H1 (cell line): ENCODE results near the gene BCL11A. TPM values are rescaled to one million over a fixed set of nuclear protein-coding genes. Genes with fewer than 3 reads are reported as not detected.

Experiments
- CTCF ChIA-PET: fragments of 300-600 bp; sonication (Branson Sonifier 250); formaldehyde crosslinking; loops from one replicate; lab custom pipeline; 2021; ENCODE audit not compliant: partially characterized antibody; lab: Charles Lee
- POLR2A ChIA-PET: fragments of 300-600 bp; sonication (Branson Sonifier 250); formaldehyde crosslinking; loops from one replicate; lab custom pipeline; 2021; ENCODE audit warnings: inconsistent platforms; ENCODE audit not compliant: partially characterized antibody; lab: Charles Lee
- DNase-seq, 2 experiments: peaks; one replicate each; pipeline versions ENCODE4 v3.0.0 to v3.0.0-alpha.2; 2010 to 2022; ENCODE audit warnings: low spot score in 2 of 2, low read depth in 1 of 2, mixed read lengths in 1 of 2
- FAIRE-seq: peaks from 2 replicates; lab custom pipeline; 2011; peaks lifted over from hg19 to GRCh38; lab: Jason Lieb, UNC
- H2AFZ ChIP-seq: 2 replicates; pipeline ENCODE4 v1.8.1; 2012; ENCODE audit warnings: low read length, inconsistent platforms
- H2AK5ac ChIP-seq: 2 replicates; pipeline ENCODE4 v1.6.1; 2013; ENCODE audit warnings: low read depth, low read length
- H2BK120ac ChIP-seq: replicated peaks from 2 replicates; pipeline ENCODE3; 2013; ENCODE audit warnings: low read depth, low read length, inconsistent platforms
- H2BK12ac ChIP-seq: 2 replicates; pipeline ENCODE4 v1.6.1; 2013; ENCODE audit warnings: low read depth, low read length
- H2BK15ac ChIP-seq: 2 replicates; pipeline ENCODE4 v1.6.1; 2013; ENCODE audit warnings: low read length
- H2BK20ac ChIP-seq: 2 replicates; pipeline ENCODE4 v1.6.1; 2013; ENCODE audit warnings: low read length
- H2BK5ac ChIP-seq: 2 replicates; pipeline ENCODE4 v1.6.1; 2013; ENCODE audit warnings: low read depth, low read length
- H3K14ac ChIP-seq: 2 replicates; pipeline ENCODE4 v1.6.1; 2013; ENCODE audit warnings: inconsistent platforms; ENCODE audit not compliant: insufficient read length
- H3K18ac ChIP-seq: 2 replicates; pipeline ENCODE4 v1.6.1; 2013; ENCODE audit warnings: low read length; ENCODE audit errors: extremely low read depth
- H3K23ac ChIP-seq: 2 replicates; pipeline ENCODE4 v1.6.1; 2013; ENCODE audit warnings: inconsistent platforms; ENCODE audit not compliant: insufficient read length
- H3K23me2 ChIP-seq: 2 replicates; pipeline ENCODE4 v1.6.1; 2013; ENCODE audit warnings: low read depth, low read length
- H3K27ac ChIP-seq: 2 replicates; pipeline ENCODE4 v1.6.1; 2011; ENCODE audit warnings: low read depth, low read length, inconsistent platforms
- H3K27me3 ChIP-seq, 4 experiments: replicated peaks in 1 of 4; 1 replicate in 1 of 4; 2 replicates in 3 of 4; pipeline versions ENCODE4 v1.6.1 to v1.8.1; 2011 to 2013; ENCODE audit warnings: low read length in 3 of 4, mild to moderate bottlenecking in 3 of 4, inconsistent platforms in 2 of 4, mixed read lengths in 2 of 4, moderate library complexity in 1 of 4; ENCODE audit not compliant: control insufficient read depth in 3 of 4, insufficient read depth in 3 of 4; ENCODE audit errors: extremely low read depth in 1 of 4
- H3K36me3 ChIP-seq, 4 experiments: 2 replicates each; pipeline versions ENCODE4 v1.6.1 to v1.8.1; 2011 to 2013; ENCODE audit warnings: mild to moderate bottlenecking in 4 of 4, low read length in 3 of 4, moderate library complexity in 2 of 4, control low read depth in 1 of 4, inconsistent platforms in 1 of 4; ENCODE audit not compliant: insufficient read depth in 4 of 4, control insufficient read depth in 2 of 4
- H3K4ac ChIP-seq: replicated peaks from 2 replicates; pipeline ENCODE3; 2013; ENCODE audit warnings: low read length, low read depth, mixed read lengths, inconsistent platforms; ENCODE audit not compliant: insufficient read length
- H3K4me1 ChIP-seq, 4 experiments: replicated peaks in 1 of 4; 1 replicate in 1 of 4; 2 replicates in 3 of 4; pipeline versions ENCODE4 v1.6.1 to v1.8.1; 2011 to 2013; ENCODE audit warnings: low read length in 3 of 4, inconsistent platforms in 2 of 4, mixed read lengths in 1 of 4; ENCODE audit not compliant: insufficient read depth in 4 of 4, control insufficient read depth in 3 of 4
- H3K4me2 ChIP-seq, 2 experiments: 2 replicates each; pipeline versions ENCODE4 v1.6.1 to v1.8.1; 2011 to 2013; ENCODE audit warnings: low read depth in 2 of 2, low read length in 2 of 2, control low read depth in 1 of 2, inconsistent platforms in 1 of 2, mild to moderate bottlenecking in 1 of 2; ENCODE audit not compliant: insufficient read depth in 1 of 2
- H3K4me3 ChIP-seq, 4 experiments: fragments of 200-600, 300-600 bp in 1 of 4; sonication (generic), shearing (Covaris generic), sonication (Bioruptor Twin) in 1 of 4; 2 replicates each; pipeline versions ENCODE4 v1.5.1 to v1.8.1; 2011 to 2016; ENCODE audit warnings: low read length in 4 of 4, low read depth in 3 of 4, control low read depth in 2 of 4, inconsistent platforms in 2 of 4, mild to moderate bottlenecking in 2 of 4, mixed read lengths in 1 of 4, moderate library complexity in 1 of 4; ENCODE audit not compliant: insufficient read depth in 2 of 4; ENCODE audit errors: extremely low read depth in 1 of 4
- H3K56ac ChIP-seq: replicated peaks from 2 replicates; pipeline ENCODE3; 2013; ENCODE audit warnings: low read depth, mild to moderate bottlenecking, mixed read lengths, low read length, inconsistent platforms; ENCODE audit not compliant: insufficient read length
- H3K79me1 ChIP-seq: 2 replicates; pipeline ENCODE4 v1.6.1; 2013; ENCODE audit warnings: low read depth, low read length, control low read depth
- H3K79me2 ChIP-seq, 2 experiments: 2 replicates each; pipeline versions ENCODE4 v1.6.1 to v1.8.1; 2012 to 2013; ENCODE audit warnings: low read length in 2 of 2, mild to moderate bottlenecking in 2 of 2, inconsistent platforms in 1 of 2; ENCODE audit not compliant: insufficient read depth in 2 of 2, control insufficient read depth in 1 of 2
- H3K9ac ChIP-seq, 4 experiments: replicated peaks in 1 of 4; 1 replicate in 1 of 4; 2 replicates in 3 of 4; pipeline versions ENCODE4 v1.6.1 to v1.8.1; 2011 to 2013; ENCODE audit warnings: low read depth in 3 of 4, low read length in 3 of 4, control low read depth in 2 of 4, mild to moderate bottlenecking in 2 of 4, moderate library complexity in 2 of 4, inconsistent platforms in 1 of 4; ENCODE audit errors: extremely low read depth in 1 of 4
- H3K9me3 ChIP-seq, 2 experiments: 2 replicates each; pipeline versions ENCODE4 v1.6.1 to v1.8.1; 2012 to 2013; ENCODE audit warnings: mild to moderate bottlenecking in 2 of 2, moderate library complexity in 2 of 2, control low read depth in 1 of 2, inconsistent platforms in 1 of 2, low read depth in 1 of 2, low read length in 1 of 2, mixed read lengths in 1 of 2; ENCODE audit not compliant: insufficient read depth in 2 of 2
- H4K20me1 ChIP-seq, 2 experiments: replicated peaks in 1 of 2; 2 replicates each; pipeline versions ENCODE3 to v1.8.1; 2011 to 2013; ENCODE audit warnings: inconsistent platforms in 2 of 2, low read length in 2 of 2, mild to moderate bottlenecking in 1 of 2; ENCODE audit not compliant: insufficient read depth in 2 of 2, control insufficient read depth in 1 of 2
- H4K5ac ChIP-seq: 2 replicates; pipeline ENCODE4 v1.6.1; 2013; ENCODE audit warnings: low read length, low read depth, mixed read lengths, inconsistent platforms; ENCODE audit not compliant: insufficient read length
- H4K8ac ChIP-seq: 2 replicates; pipeline ENCODE4 v1.8.0; 2013; ENCODE audit warnings: mild to moderate bottlenecking, moderate library complexity, low read length, inconsistent platforms; ENCODE audit not compliant: insufficient read depth; ENCODE audit errors: extremely low read depth
- H4K91ac ChIP-seq: replicated peaks from 2 replicates; pipeline ENCODE3; 2013; ENCODE audit warnings: low read length, mixed read lengths, inconsistent platforms; ENCODE audit not compliant: insufficient read length
- CBX8 ChIP-seq: fragments of 300-800, 300-1000 bp; sonication (generic); IDR thresholded peaks from 2 replicates; pipeline ENCODE4 v1.7.1; 2016; ENCODE audit warnings: low read depth, low read length, borderline replicate concordance
- E2F6 ChIP-seq: IDR thresholded peaks from 2 replicates; pipeline ENCODE4 v1.6.1; 2012; ENCODE audit warnings: inconsistent platforms
- KDM4A ChIP-seq: IDR thresholded peaks from one replicate; pipeline ENCODE4 v1.7.1; 2012; ENCODE audit warnings: low read depth, mild to moderate bottlenecking, moderate library complexity, low read length, inconsistent platforms; ENCODE audit not compliant: severe bottlenecking
- SAP30 ChIP-seq: fragments of 300-600 bp; sonication (generic); IDR thresholded peaks from 2 replicates; pipeline ENCODE4 v1.7.1; 2012; ENCODE audit warnings: low read length, moderate library complexity, mild to moderate bottlenecking, inconsistent platforms; ENCODE audit not compliant: insufficient read depth, insufficient replicate concordance
- SIRT6 ChIP-seq: IDR thresholded peaks from one replicate; pipeline ENCODE4 v1.7.1; 2012; ENCODE audit warnings: low read length, inconsistent platforms
- SP4 ChIP-seq: IDR thresholded peaks from 2 replicates; pipeline ENCODE4 v1.6.1; 2012; ENCODE audit warnings: low read length, inconsistent platforms
- WGBS, 2 experiments: shearing (Covaris generic) in 1 of 2; methylation state at CpG; one replicate each; pipeline versions ENCODE4 v1.1.6 to v1.1.7; 2013 to 2015; ENCODE audit warnings: low lambda C conversion rate in 2 of 2, mixed read lengths in 2 of 2, inconsistent platforms in 1 of 2, low coverage in 1 of 2, missing lambda C conversion rate in 1 of 2; ENCODE audit not compliant: insufficient replicate concordance in 2 of 2, insufficient coverage in 1 of 2, insufficient read length in 1 of 2; ENCODE audit errors: extremely low coverage in 1 of 2, missing lambda C conversion rate in 1 of 2; 5-methylcytosine and 5-hydroxymethylcytosine counted together
- polyA plus RNA-seq, 7 experiments: library from polyadenylated mRNA; depleted of rRNA in 3 of 7; stranded (reverse) in 5 of 7; unstranded in 2 of 7; fragments of >200 nt in 5 of 7; fragments of 200-250 nt in 2 of 7; gene quantifications; 1 replicate in 5 of 7; 2 replicates in 1 of 7; 4 replicates in 1 of 7; pipeline versions ENCODE4 v1.2.1 to v1.2.3, GENCODE V29; 2011 to 2013; ENCODE audit warnings: missing spikeins in 2 of 7, mixed read lengths in 2 of 7
- total RNA-seq: library from RNA; stranded (reverse); fragmentation: NEBNext Ultra II Directional; extraction: Animal tissue kit (Norgen Biotek cat#: 25700); gene quantifications from 2 replicates; pipeline ENCODE4 v1.2.1, GENCODE V29; 2021

BCL11A gene
- total and polyA plus RNA-seq, 2 of the 8 experiments (the other 6 are each of a cell fraction or from before 2014, with no cell fraction given) = 11.9 to 59.3 TPM

GRCh38 chr2:60558536-60558935 lies 5.1 kb upstream of the BCL11A start:
- no peaks in the 10 kb centered on the region for H3K36me3 ChIP-seq
- no peak overlapping the region for H2BK15ac ChIP-seq
- H3K56ac ChIP-seq = no peak overlapping the region
- H3K23ac ChIP-seq = no peak overlapping the region
- no peaks in the 10 kb centered on the region for H3K9me3 ChIP-seq
- no peak overlapping the region for H2BK120ac ChIP-seq
- no peak overlapping the region for H2AFZ ChIP-seq
- no peak overlapping the region; a peak in 1 of 4 replicates for H3K4me2 ChIP-seq
- peaks cover 0 to 7% (median 1%) of the 10 kb centered on the region in 4 experiments; a peak in 4 of 7 replicates for H3K4me1 ChIP-seq
- H3K4ac ChIP-seq = no peak overlapping the region
- FAIRE-seq (no peak), DNase-seq (no peak)
- no peak overlapping the region for H3K27ac ChIP-seq
- ChIA-PET CTCF (interaction anchor here (1.0 to 17.2 kb wide), 6 partner anchors 9 to 255 kb away, joined by 3 to 240 read pairs (median 6); no protein-coding TSS in a partner anchor), POLR2A (interaction anchor here (1.1 kb wide), 2 partner anchors 19 to 27 kb away, joined by 3 read pairs; no protein-coding TSS in a partner anchor)
- 0 out of 2 replicates have a peak overlapping the region, but pooled peaks have one; percentile 31 for H2BK12ac ChIP-seq
- peaks cover 0 to 1% (median 0%) of the 10 kb centered on the region in 4 experiments; a peak in 1 of 7 replicates for H3K27me3 ChIP-seq
- H3K79me1 ChIP-seq = no peaks in the 10 kb centered on the region
- no peak overlapping the region for H2BK20ac ChIP-seq
- H3K4me3 ChIP-seq = no peak overlapping the region
- no peak overlapping the region; the same call in 1 of the 2 replicates for H3K18ac ChIP-seq
- H2BK5ac ChIP-seq = no peak overlapping the region
- no peak overlapping the region for H4K91ac ChIP-seq
- H4K5ac ChIP-seq = no peak overlapping the region
- H3K23me2 ChIP-seq = peaks cover 29% of the 10 kb centered on the region
- no peaks in the 10 kb centered on the region for H4K20me1 ChIP-seq
- H4K8ac ChIP-seq = no peak overlapping the region
- H3K14ac ChIP-seq = no peak overlapping the region
- no peaks in the 10 kb centered on the region; a peak in 1 of 4 replicates for H3K79me2 ChIP-seq
- WGBS, 2 experiments = 67% methylated on average over 1 of the region's 2 CpGs; no CpG with 5 or more reads in 1 of the 2 experiments
- H3K9ac ChIP-seq = no peak overlapping the region
- no peak overlapping the region for H2AK5ac ChIP-seq
- TF ChIP-seq E2F6 = no peak
- no peak for TF ChIP-seq SAP30
- TF ChIP-seq CBX8 = no peak
- TF ChIP-seq SP4 = no peak
- TF ChIP-seq SIRT6 = no peak
- TF ChIP-seq KDM4A = no peak
